Brain pericyte (primary cell): ENCODE measurements around the gene MON2.

Experiments
- DNase-seq: peaks from one replicate; pipeline ENCODE4 v3.0.0-alpha.2; 2012; ENCODE audit warnings: low read depth, low spot score

The MON2 gene

GRCh38 chr12:62613081-62613480 is 146.5 kb downstream of the MON2 start:
- DNase-seq = no peak

DNA sequence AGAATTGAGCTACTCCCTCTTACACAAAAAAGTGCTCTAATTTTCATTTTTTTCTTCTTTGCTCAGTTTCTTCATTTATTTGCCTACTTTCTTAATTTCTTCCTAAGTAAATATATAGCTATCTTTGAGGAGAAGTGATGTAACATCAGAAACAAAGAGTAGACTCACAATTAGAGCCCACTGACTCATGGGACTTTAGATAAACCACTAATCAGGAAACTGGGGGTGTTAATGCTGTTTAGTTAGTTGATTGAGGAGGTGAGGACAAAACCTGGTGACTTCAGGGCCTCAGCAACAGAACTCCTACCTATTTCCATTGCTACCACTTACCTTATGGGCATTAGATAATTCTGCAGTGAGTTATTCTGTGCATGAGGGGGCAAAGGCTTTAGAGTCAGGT is 151.7 kb downstream of the MON2 start:
- DNase-seq = no peak

DNA sequence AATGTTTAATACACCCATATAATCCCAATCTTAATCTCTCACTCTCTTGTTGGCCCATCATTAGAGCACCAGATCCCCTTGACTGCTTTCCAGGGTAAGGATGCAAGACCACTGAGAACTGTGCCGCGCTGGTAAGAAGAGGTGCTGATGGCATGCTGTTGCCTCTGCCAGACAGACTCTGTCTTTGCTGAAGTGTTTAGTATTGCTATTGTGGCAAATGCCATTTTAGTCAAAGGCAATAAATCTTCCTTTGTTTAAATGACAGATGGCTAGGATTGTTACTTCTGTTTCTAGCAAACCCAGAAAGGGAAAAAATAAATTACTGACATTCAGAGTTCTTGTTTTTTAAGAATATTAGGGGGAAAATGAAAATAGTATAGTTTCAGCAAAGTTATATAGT is 152.3 kb downstream of the MON2 start:
- DNase-seq = no peak

- DNase-seq = no peak
Observed at GRCh38 chr12:62621101-62621638, 154.5 kb downstream of the MON2 start.

GRCh38 chr12:62622177-62622576 is 155.6 kb downstream of the MON2 start:
- DNase-seq = no peak

DNA sequence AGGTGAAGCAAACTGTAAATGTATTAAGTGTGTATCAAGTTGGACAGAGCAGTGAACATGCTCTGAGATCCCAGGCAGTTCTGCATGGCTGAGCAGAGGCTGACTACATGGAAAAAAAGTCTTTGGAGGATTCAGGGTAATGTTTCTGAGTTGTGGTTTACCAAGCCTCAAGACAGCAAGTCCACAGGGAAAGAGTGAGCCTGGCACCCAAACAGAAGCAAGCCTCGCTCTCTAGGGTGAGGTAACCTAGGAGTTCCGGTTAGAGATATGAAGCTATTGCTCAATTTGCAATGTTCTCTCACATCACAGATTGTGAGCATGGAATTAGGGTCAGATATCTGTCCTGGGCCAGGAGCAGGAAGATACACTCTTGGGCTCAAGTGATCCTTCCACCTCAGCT is 158.6 kb downstream of the MON2 start:
- DNase-seq = no peak

DNA sequence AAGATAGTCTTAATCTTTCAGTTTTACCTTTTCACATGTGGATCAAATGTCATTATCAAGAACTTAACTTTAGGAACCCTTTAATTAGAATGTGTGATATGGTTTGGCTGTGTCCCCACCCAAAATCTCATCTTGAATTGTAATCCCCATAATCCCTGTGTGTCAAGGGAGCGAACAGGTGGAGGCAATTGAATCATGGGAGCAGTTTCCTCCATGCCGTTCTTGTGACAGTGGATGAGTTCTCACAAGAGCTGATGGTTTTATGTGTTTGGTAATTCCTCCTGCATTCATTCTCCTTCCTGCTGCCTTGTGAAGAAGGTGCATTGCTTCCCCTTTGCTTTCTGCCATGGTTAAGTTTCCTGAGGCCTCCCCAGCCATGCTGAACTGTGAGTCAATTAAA is 160.6 kb downstream of the MON2 start:
- no peak for DNase-seq

- no peak for DNase-seq
Observed at GRCh38 chr12:62629413-62629812, 162.8 kb downstream of the MON2 start.

DNA sequence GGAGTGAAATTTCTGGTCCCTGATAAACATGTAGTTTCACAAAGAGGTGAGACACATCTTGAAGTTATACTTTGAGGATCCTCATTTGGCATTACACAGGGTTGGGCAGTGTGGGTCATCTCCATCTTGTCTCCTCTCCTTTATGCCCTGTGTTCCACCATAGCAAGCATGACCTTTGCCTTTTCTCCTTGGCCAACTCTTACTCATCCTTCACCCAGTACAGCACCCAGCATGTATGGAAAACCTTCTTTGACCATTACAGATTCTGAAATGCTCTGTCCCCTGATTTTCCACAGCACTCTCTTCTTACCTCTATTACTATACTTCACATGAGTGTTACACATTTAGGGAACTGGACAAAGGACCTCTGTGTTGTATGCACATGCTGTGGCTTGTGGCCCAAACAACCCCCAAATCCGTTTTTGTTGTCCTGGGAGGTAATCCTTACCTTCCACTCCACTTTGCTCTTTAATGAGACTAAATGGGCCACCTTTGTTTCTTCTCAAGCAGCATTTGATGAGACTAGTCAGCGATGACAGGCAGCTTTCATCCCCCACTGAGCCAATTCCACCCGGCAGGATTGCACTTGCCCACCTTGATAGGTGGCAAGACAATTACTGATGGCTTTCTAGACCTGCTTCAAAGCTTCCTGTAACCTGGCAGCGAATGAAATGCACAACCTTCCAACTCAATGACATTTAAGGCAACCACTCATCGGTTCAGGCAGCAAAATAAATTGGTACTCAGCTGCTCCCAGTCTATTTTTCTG is 163.5 kb downstream of the MON2 start:
- DNase-seq = no peak

DNA sequence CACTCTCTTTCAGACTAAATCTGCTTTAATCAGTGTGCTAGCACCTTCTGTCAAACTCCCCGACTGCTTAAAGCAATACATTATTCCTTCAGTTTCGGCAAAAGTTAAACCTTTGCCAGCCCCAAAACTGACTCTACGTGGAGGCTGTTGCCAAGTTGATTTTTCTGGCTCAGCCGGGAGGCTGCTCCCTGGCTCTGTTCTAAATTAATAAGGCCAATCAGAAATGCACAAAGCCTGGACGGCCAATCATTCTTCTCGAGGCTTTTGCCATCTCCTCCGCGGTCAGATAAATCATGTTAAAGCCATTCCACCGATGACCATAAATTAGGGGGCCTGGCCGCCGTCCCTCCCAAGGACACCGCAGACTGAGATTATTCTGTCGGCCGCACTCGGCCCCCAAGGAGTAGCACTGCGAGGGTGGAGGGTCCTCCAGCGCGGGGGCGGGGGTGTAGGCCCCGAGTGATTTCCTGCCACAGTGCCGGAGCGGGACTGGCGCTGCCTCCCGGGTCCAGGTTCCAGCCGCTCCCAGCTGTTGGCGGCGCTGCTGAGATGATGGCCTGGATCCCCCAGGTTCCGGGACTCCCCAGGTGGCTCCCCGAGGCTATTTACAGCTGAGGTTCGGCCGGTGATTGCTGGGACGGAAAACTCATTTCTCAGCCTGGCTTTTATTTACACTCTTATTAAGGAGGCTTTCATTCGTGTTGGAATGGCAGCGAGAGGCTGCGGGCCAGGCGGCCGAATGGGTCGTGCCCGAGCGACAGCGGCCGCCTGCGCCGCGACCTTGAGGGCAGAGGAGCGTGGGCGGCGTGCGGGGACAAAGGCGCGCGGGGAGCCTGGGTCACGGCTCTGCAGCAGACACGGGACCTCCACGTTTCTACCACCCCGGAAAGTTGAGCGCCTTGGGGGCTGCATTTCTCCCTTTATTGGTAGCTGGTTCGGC is 165.1 kb downstream of the MON2 start:
- DNase-seq = no peak

DNA sequence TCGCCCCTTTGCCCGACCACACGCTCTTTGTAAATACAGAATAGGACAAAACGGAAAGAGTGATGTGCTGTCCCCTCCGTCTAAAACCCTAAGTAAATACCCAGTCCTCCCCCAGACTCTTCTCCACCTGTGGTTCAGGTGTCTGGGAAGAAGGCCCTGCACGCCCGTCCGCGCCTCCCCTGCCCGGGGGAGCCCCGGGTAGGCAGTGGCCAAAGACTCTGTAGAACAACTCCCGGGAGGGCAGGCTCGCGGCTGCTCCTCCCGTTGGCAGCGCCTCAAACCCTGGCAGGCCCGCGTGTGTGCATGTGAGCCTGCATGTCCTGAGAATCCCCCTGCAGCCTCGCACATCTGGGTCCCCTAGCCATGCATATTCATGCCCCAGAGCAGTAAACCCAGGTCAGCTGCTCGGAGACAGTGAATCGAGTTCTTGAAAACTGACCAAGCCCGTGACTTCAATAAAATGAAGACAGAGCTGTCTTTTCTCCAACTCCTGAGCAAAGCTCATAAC is 165.8 kb downstream of the MON2 start:
- no peak for DNase-seq

DNA sequence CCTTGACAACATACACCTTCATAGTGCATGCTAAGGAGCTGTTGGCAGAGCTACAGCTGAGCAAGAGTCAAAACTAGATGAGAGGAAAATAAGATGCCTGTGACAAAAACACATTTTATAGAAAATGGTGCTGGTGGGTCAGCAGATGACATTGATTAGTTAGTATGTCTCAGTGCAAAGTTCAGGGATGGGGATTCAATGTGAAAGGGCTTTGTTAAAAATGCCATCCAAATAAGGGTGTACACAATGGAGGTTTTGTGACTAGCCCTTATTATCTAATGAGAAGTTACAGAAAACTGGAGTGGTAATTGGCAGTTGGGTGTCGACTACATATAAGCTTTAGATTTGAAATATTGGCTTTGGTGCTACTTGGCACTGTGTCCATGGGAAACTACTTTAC is 169.0 kb downstream of the MON2 start:
- no peak for DNase-seq

- no peak for DNase-seq
Observed at GRCh38 chr12:62637679-62638078, 171.1 kb downstream of the MON2 start.

DNA sequence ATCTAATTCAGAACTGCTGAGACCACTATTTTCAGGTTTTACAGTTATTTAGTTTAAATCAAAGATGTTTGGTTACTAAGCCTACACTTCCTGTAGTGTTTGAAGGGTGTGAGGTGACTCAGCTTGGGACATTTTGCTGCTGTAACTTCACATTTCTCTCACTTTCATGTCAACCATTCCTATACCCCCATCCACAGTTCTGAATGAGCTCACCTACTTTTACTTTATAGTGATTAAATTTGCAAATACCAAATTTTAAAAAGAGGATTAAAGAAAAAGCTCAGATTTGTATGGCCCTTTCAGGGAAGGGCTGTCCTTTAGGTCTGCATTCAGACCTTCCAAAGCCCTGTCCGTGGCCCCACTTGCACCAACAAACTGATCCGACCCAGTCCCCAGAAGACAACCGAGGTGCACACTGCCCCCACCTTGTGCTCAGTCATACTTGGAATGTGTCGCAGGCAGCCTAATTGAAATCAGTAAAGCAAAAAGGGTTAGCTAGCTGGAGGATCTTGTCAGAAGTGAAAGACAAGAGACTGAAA is 174.4 kb downstream of the MON2 start:
- no peak for DNase-seq

DNA sequence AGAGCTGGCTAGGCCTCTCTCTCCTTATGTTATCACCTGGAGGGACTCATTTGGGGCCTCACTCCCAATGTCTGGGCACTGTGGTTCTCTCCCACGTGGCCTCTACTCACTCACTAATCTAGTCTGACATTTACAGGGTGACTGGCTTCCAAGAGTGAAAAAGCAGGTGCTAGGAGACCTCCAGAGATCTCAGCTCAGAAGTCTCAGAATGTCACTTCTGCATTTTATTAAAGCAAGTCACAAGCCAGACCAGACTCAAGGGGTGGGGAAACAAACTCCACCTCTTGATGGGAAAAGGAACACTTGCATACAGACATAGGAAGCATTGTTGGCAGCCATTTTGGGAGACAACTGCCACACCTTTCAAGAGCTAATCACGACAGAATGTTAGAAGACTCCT is 175.9 kb downstream of the MON2 start:
- DNase-seq = no peak

DNA sequence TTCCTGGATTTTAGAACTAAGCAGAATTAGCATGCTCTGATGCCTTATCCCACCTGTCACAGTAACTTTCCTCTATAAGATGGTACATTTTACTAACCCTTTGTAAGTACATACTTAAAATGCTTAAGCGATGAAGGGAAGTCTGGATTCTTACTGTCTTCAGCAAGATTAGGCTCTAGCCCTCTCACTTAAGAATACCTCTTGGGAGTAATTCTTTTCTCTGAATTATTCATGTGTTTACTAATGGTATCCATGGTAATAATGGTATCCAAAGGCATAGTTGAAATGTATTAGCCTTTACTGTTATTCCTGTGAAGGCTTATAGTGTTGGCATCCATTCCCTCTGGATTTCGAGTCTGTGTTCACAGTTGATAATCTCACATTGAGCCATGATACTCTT is 176.9 kb downstream of the MON2 start:
- no peak for DNase-seq

GRCh38 chr12:62646566-62646965 is 179.9 kb downstream of the MON2 start:
- no peak for DNase-seq

DNA sequence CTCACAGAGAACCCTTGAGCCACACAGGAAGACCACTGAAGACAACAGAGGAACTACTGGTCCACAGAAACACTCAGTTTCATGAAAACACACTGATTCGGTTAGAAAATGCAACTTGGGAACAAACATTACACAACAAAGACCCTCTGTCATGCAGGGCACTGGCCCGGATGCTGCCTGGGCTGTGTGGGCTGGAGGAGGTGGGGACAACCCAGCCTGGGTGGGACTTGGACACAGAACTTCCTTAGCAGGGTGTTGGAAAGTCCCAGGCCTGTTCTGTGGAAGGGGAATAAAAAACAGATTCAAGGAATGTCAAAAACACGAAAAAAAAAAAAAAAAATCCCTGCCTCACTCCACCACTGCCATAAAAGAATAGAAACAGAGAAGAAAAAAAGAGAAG is 181.0 kb downstream of the MON2 start:
- no peak for DNase-seq

DNA sequence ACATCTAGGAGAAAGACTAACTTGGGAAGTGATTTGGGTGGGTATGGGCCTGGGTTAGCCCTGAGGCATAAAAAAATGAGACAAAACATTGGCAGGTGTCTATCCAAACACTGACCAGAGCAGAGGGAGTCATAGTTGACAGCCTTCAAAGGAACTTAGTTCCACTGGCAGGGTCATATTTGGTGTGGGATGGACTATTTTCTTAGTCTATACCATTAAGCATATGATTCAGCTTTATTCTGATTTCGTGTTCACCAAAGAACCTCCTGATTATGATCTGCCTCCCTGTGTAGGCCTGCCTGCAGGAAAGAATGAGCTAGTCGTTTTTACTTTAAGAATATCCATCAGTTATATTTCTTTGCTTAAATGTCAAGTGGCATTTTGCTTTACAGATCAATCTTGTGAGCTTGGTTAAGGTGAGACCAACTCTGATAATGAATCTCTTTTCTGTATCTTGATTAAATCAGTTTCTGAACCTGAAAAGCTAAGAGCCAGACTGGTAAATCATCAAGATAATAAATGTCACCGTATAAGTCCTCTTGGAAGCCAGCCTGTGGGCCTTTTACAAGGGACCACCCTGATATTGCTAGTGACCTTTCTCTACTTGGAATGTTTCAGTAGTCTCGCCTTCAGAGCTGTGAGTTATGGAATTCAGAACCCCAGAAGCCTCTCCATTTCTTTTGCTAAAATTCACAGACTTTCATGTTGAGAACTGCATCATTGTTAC is 182.9 kb downstream of the MON2 start:
- DNase-seq = no peak
